ENCODE results near the gene MMP25.
A peak's percentile ranks its signal among the peaks of the same experiment; 100 is the strongest.

MMP25 gene

DNA sequence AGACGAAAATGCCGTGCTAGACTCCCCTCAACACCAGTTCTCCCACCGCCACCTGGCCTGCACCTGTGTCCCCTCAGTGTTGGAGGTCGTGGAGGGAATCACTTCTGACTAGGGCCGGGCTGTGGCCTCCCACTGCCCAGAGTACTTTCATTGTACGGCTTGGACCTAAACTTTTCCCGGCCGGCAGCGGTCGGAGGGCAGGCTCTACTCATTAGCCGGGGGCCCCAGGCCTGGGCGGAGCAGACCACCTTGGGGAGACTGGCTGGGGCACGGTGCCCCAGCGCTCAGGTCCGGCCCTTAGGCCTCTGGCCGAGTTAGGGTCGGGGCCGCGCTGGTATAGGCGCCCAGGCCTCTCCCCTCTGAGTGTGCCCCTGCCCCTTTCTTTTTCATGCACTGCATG, 29.0 kb upstream of the MMP25 start:
- DNase-seq (ENCODE audit: low read depth): no peak

DNA sequence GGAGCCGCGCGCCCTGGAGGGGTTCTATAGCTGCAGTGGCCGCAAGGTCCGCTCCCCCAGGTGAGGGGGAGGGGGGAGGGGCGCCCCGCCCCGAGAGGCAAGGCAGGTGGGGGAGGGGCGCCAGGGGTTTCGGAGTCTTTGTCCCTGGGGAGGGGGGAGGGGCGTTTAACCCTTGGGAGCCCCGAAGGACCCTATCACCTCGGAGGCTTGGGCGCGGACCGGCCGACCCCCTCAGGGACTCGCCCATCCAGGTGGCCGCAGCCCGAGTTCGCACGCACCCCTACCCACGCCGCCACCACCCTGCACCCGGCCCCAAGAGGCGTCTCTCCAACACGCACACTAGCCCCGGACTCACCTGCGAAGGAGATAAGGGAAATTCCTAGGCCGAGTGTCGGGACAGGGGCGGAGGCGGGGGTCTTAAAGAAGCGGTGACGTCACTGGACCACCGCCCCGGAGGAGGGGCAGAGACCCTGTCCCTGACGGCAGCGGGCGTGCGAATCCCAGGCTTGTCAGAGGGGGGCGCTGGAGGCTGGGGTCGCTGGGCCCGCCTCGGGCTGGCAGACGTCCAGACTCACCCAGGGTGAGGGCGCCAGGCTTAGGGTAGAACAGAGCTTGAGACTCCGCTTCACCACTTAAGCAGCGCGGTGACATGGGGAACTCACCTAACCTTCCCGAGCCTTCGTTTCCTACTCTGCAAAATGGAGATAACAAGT, 28.4 kb upstream of the MMP25 start, which contains the start of gene CLDN6:
Gene CLDN6 (minus strand): TSS at position 390 of the 713 bp plus-strand sequence. CDS start 2,162 bp downstream, outside the sequence.
- no peak for DNase-seq (ENCODE audit: low read depth)

DNA sequence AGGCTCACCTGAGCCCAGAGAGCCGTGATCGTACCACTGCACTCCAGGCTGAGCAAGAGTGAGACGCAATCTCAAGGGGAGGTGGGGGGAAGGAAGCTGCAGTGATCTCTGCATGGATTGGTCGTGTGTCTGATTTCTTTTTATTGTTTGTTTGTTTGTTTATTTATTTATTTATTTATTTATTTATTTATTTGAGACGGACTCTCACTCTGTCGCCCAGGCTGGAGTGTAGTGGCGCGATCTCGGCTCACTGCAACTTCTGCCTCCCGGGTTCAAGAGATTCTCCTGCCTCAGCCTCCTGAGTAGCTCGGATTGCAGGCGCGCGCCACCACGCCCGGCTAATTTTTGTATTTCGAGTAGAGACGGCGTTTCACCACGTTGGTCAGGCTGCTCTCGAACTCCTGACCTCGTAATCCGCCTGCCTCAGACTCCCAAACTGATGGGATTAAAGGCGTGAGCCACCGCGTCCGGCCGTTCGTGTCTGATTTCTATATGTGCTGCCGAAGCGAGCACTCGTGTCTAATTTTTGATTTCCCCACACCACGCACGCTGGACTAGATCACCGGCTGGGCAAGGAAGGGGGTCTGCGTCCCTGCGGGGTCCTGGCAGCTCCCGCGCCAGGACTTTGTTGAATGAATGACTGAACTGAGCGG, 26.6 kb upstream of the MMP25 start:
- DNase-seq (ENCODE audit: low read depth): no peak

- peak; percentile 61 for DNase-seq (ENCODE audit: low read depth)
These were observed 26.1 kb upstream of the MMP25 start, which contains the start of gene TNFRSF12A for GRCh38 chr16:3020247-3020603. TNFRSF12A (plus strand) TSS chr16:3020368; CDS start chr16:3020398, 30 bp downstream.

GRCh38 chr16:3020604-3021448, 25.5 kb upstream of the MMP25 start:
- peak; percentile 67 for DNase-seq (ENCODE audit: low read depth)

GRCh38 chr16:3021449-3022207, 24.7 kb upstream of the MMP25 start:
- peak; percentile 76 for DNase-seq (ENCODE audit: low read depth)

DNA sequence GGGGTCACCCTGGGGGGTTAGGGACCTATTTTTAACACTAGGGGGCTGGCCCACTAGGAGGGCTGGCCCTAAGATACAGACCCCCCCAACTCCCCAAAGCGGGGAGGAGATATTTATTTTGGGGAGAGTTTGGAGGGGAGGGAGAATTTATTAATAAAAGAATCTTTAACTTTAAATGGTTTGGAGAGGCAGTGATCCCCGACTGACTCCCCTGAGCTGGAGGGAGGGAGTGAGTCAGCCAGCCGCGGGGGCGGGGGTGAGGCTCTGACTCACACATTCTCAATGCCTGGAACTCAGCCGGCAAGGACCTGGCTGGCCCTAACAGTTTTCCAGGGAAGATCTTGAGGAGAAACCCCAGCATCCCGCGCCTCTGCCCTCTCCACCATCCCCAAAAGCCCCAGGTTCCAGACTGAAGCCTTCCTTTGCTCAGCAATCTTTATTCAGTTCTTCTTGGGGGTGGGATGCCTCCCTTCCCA, 24.1 kb upstream of the MMP25 start:
- DNase-seq (ENCODE audit: low read depth): peak; percentile 84

DNA sequence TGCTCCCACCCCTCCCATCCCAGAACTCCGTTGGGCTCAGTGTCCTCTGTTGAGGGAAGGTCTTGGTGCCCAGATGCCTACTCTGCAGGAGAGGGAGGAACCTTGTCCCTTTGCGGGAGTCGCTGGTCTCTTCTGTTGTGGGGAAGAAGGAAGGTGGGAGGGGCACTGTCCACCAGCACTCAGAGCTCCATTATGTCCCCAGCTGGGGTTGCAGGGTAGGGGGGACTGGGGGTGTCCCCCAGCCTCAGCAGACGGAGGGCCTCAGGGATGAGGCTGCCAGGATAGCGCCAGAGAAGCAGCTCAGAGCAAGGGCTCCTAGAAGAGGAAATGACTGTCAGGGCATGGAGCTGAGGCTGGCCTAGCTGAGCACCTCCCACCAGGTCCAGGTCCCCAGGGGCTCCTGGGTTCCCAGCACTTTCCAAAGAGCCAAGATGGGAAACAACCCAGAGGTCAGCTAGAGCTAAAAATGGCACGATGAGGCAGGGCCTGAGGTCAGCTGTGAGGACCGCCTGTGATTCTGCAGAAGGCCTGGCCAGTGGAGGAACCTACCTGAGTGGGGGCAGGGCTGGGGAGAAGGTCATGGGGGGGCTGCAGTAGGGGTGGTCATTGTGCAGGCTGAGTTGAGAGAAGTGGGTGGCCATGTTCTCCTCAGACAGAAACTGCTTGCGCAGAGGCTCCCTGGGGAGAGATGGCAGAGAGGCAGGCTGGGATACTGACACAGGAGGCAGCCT, 23.5 kb upstream of the MMP25 start:
- DNase-seq (ENCODE audit: low read depth): no peak

DNA sequence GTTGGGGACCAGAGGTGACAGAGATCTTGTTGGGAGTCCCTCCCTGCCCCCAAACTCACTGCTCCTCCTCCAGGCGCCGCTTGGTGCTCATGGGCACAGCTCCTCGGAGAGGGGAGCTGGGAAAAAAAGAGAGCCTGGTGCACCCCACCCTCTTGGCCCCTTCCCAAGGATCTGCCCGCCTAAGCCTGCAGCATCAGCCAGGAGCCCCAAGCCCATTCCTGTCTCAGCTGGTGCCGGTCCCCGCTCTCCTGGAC, 23.0 kb upstream of the MMP25 start:
- DNase-seq (ENCODE audit: low read depth): no peak

- DNase-seq (ENCODE audit: low read depth): peak; percentile 88
These were observed 22.5 kb upstream of the MMP25 start, which contains the start of the genes HCFC1R1 and THOC6 for GRCh38 chr16:3023669-3024478. HCFC1R1 (minus strand) TSS chr16:3023942; CDS start chr16:3023941, 1 bp downstream. THOC6 (plus strand) TSS chr16:3024035; CDS start chr16:3024327, 292 bp downstream.

DNA sequence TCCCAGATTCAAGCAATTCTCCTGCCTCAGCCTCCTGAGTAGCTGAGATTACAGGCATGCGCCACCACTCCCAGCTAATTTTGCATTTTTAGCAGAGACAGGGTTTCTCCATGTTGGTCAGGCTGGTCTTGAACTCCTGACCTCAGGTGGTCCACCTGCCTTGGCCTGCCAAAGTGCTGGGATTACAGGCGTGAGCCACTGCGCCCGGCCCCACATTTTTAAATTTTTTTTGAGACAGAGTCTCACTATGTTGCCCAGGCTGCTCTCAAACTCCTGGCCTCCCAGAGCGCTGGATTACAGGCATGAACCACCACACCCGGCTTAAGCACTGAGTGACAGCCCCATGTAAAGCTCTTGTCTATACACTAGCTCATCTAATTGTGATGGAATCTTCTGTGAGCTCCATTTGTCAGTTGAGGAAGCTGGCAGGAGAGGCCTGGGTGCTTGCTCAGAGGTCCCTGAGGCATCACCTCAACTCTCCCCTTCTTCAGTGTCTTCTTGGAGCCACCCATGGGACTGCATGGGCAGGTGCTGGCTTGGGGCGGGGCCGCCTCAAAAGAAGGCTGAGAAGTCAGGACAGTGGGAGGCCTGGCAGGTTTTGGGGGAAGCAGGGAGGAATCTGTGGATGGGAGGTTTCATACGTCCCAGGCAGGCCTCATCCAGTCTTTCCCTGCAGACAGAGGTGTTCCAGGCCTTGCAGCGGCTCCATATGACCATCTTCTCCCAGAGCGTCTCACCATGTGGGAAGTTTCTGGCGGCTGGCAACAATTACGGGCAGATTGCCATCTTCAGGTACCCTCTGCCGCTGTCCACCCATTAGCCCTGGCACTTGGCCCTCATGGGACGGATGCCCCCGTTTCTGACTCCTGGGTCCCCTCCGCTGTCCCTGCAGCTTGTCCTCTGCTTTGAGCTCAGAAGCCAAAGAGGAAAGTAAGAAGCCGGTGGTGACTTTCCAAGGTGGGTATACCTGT, 21.0 kb upstream of the MMP25 start:
- no peak for DNase-seq (ENCODE audit: low read depth)

- DNase-seq (ENCODE audit: low read depth): no peak
These were observed 20.4 kb upstream of the MMP25 start for GRCh38 chr16:3026003-3026378.

GRCh38 chr16:3026609-3027488, 19.5 kb upstream of the MMP25 start:
- no peak for DNase-seq (ENCODE audit: low read depth)

DNA sequence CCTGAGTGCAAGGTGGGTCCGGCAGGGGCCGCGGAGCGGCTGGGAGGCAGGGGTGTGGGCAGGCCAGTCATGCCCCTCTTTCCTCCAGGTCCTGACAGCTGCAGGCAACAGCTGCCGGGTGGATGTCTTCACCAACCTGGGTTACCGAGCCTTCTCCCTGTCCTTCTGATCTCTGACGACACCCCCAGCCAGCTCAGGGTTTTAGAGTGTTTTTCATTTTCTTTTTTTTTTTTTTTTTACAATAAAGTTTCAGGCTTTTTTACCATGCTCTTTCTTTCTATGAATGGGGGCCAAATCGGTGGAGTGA, 18.9 kb upstream of the MMP25 start:
- no peak for DNase-seq (ENCODE audit: low read depth)

DNA sequence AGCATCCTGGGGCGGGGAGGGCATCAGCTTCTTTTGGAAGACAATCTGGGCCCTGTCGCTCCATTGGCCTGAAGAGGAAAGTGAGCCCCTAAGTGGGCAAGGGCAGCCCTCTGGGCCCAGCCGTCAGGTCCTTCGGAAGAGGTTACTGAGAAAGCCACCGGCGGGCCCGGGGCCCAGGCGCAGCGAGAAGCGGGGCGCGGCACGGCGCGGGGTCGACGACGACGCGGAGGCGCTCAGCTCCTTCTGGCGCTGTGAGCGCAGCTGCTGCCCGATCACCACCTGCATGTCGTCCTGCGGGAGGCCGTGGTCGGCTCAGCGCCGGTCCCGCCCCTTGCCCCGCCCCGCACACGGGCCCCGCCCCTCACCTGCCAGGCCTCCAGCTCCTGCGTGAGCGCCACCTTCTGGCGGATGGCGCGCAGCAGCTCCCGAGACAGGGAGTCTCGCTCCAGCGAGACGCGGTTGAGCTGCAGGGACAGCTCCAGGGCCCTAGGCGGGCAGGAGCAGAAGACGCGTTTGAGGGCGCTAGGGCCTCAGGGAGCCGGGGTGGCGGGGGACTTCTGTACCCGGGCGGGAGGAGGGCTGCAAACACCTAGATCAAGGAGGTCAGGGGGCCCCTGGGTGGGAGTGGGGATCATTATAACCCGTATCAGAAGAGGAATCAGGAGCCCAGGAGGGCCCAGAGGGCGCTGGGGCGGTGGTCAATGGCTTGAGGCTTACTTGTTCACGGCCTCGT, 18.2 kb upstream of the MMP25 start:
- DNase-seq (ENCODE audit: low read depth): peak; percentile 77

- DNase-seq (ENCODE audit: low read depth): no peak
These were observed 17.5 kb upstream of the MMP25 start for GRCh38 chr16:3028716-3029319.

Data from stimulated activated CD8-positive, alpha-beta memory T cell treated with anti-CD3 and anti-CD28 coated beads, Interleukin-12 subunit alpha, Interleukin-12 subunit beta, amount 100 ng/mL, for 4 hours (primary cell).